GM19099 (cell line): ENCODE results near the gene PLB1.

ENCODE experiments used
- POLR2A ChIP-seq: IDR thresholded peaks from 3 replicates; pipeline ENCODE4 v1.6.1; 2011; ENCODE audit warnings: low read depth; ENCODE audit not compliant: insufficient read length; ENCODE audit errors: extremely low read depth

The PLB1 gene

GRCh38 chr2:28484835-28485234, 11.0 kb upstream of the PLB1 start:
- no peak for TF ChIP-seq POLR2A

GRCh38 chr2:28486526-28486925, 9.3 kb upstream of the PLB1 start:
- TF ChIP-seq POLR2A = no peak

- no peak for TF ChIP-seq POLR2A
Observed at GRCh38 chr2:28487258-28487657, 8.6 kb upstream of the PLB1 start.

- no peak for TF ChIP-seq POLR2A
Observed at GRCh38 chr2:28488083-28488830, 7.6 kb upstream of the PLB1 start.

GRCh38 chr2:28488858-28489575, 6.8 kb upstream of the PLB1 start:
- no peak for TF ChIP-seq POLR2A

GRCh38 chr2:28490558-28490957, 5.3 kb upstream of the PLB1 start:
- TF ChIP-seq POLR2A = no peak

GRCh38 chr2:28492282-28492681, 3.6 kb upstream of the PLB1 start:
- TF ChIP-seq POLR2A = no peak

GRCh38 chr2:28493636-28494035, 2.2 kb upstream of the PLB1 start:
- TF ChIP-seq POLR2A = no peak

GRCh38 chr2:28496781-28497180, 921 bp downstream of the PLB1 start:
- no peak for TF ChIP-seq POLR2A

GRCh38 chr2:28497206-28497605, 1.3 kb downstream of the PLB1 start:
- TF ChIP-seq POLR2A = no peak

- no peak for TF ChIP-seq POLR2A
Observed at GRCh38 chr2:28499282-28499681, 3.4 kb downstream of the PLB1 start.

- TF ChIP-seq POLR2A = no peak
Observed at GRCh38 chr2:28505361-28505760, 9.5 kb downstream of the PLB1 start.

GRCh38 chr2:28506112-28506910, 10.5 kb downstream of the PLB1 start:
- no peak for TF ChIP-seq POLR2A

GRCh38 chr2:28507796-28508764, 12.2 kb downstream of the PLB1 start:
- no peak for TF ChIP-seq POLR2A
